ENCODE measurements around the gene RNF152.

DNA sequence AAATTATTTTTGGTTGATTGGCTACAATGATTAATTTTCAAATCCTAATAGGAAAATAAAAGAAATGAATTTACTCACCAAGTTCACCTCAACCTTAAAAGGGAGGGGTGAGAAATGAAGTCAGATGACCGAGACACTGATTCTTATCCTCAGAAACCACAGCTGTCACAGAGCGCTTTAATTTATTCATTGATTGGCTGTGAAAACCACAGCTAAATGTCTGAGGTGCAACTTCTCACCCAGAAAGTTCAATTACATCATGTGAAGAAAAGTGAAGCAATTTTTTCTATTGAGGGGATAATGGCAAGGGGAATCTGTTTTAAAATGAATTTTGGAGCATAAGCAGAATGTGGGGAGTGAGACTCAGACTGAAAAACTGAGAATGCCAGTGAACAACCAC is 128.4 kb downstream of the RNF152 start:
- no peak for TF ChIP-seq CTCF (IDR thresholded peaks at IDR 0.05)
- no peak for TF ChIP-seq POLR2A (IDR thresholded peaks at IDR 0.05)
- no peak for TF ChIP-seq POLR2AphosphoS5 (IDR thresholded peaks at IDR 0.05)
